Colonic mucosa (tissue), 4 donors: Measurements from ENCODE around the gene MSANTD4. TPM values are rescaled to one million over a fixed set of nuclear protein-coding genes. Genes with fewer than 3 reads are reported as not detected.

ENCODE experiments used
- DNase-seq: peaks from one replicate; pipeline ENCODE4 v3.0.0-alpha.2; 2020
- H3K27ac ChIP-seq: fragments of 200-600 bp; one replicate; pipeline ENCODE4 v1.8.0; 2021
- H3K27me3 ChIP-seq: fragments of 200-600 bp; one replicate; pipeline ENCODE4 v1.8.0; 2021
- H3K36me3 ChIP-seq: fragments of 200-600 bp; one replicate; pipeline ENCODE4 v1.8.0; 2021
- H3K4me1 ChIP-seq: fragments of 200-600 bp; one replicate; pipeline ENCODE4 v1.8.0; 2021; ENCODE audit warnings: mild to moderate bottlenecking
- H3K4me3 ChIP-seq: fragments of 200-600 bp; one replicate; pipeline ENCODE4 v1.8.0; 2021
- H3K9ac ChIP-seq, 2 donors: one replicate each; pipeline ENCODE4 v1.7.0; 2013; ENCODE audit warnings: control low read depth in 2 of 2, low read depth in 2 of 2, low read length in 2 of 2
- H3K9me3 ChIP-seq: fragments of 200-600 bp; one replicate; pipeline ENCODE4 v1.8.0; 2021
- intact Hi-C: fragments of 100-400 bp; cut with DNase I; formaldehyde crosslinking; loops from one replicate; pipeline ENCODE4 v1.14.1; 2022
- total RNA-seq, 2 donors: library from RNA; stranded (reverse); fragmentation: NEBNext Ultra II Directional in 1 of 2; extraction: Animal tissue kit (Norgen Biotek cat#: 25700) in 1 of 2; gene quantifications; one replicate each; pipeline ENCODE4 v1.2.1, GENCODE V29; 2021
- TF ChIP-seq, protein P1 (sequence below): fragments of 200-600 bp; IDR thresholded peaks from one replicate; pipeline ENCODE4 v1.8.0; 2022; ENCODE audit warnings: antibody characterized with exemption, mild to moderate bottlenecking
- donor health status: healthy.
- donor health status: DM: no; HTN: no; CAD: no.
- donor health status: DM: no; HTN: no; CAD: no.

Gene MSANTD4
- total RNA-seq, 2 donors from 2014 or later, result 6.2 to 6.8 TPM

GRCh38 chr11:106021181-106021966, 666 bp downstream of the MSANTD4 start:
- Histone ChIP-seq H3K4me3 (peak overlapping the region; percentile 90), H3K4me1 (no peaks in the 10 kb centered on the region), H3K27ac (peak overlapping the region; percentile 61), H3K9ac (peak overlapping the region; percentile 54 to 73), H3K27me3 (no peaks in the 10 kb centered on the region), H3K36me3 (no peaks in the 10 kb centered on the region), H3K9me3 (no peaks in the 10 kb centered on the region)
- intact Hi-C loops, result loop anchor here (5.0 kb wide), 1 partner anchor 56 kb away; the partner anchor contains the start of genes AASDHPPT and KBTBD3
- TF ChIP-seq, protein P1, sequence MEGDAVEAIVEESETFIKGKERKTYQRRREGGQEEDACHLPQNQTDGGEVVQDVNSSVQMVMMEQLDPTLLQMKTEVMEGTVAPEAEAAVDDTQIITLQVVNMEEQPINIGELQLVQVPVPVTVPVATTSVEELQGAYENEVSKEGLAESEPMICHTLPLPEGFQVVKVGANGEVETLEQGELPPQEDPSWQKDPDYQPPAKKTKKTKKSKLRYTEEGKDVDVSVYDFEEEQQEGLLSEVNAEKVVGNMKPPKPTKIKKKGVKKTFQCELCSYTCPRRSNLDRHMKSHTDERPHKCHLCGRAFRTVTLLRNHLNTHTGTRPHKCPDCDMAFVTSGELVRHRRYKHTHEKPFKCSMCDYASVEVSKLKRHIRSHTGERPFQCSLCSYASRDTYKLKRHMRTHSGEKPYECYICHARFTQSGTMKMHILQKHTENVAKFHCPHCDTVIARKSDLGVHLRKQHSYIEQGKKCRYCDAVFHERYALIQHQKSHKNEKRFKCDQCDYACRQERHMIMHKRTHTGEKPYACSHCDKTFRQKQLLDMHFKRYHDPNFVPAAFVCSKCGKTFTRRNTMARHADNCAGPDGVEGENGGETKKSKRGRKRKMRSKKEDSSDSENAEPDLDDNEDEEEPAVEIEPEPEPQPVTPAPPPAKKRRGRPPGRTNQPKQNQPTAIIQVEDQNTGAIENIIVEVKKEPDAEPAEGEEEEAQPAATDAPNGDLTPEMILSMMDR, result no peak
- no peak for DNase-seq

DNA sequence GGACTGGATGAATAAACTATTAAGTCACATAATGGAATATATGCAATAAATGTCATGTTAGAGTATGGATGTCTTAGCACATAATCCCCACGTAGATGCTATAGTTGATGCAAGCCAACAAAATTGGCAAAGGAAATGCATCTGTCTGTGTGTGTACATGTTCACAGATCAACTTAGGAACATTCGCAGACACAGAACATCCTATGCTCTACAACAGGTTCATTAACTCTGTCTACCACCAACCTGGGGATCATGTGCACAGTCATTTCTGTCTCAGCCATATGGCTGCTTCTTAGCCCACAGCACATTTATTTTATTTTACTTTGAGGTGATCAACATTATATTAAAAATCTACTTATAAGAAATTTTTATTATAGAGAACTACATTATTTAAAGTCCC, 4.9 kb downstream of the MSANTD4 start:
- no peaks in the 10 kb centered on the region for H3K36me3 ChIP-seq
- H3K9me3 ChIP-seq, result no peaks in the 10 kb centered on the region
- H3K4me1 ChIP-seq, result no peaks in the 10 kb centered on the region
- TF ChIP-seq, protein P1, result no peak
- no peak overlapping the region for H3K9ac ChIP-seq
- H3K27me3 ChIP-seq, result no peaks in the 10 kb centered on the region
- intact Hi-C loops, result no loop called here
- no peak overlapping the region for H3K4me3 ChIP-seq
- no peak for DNase-seq
- no peak overlapping the region for H3K27ac ChIP-seq

DNA sequence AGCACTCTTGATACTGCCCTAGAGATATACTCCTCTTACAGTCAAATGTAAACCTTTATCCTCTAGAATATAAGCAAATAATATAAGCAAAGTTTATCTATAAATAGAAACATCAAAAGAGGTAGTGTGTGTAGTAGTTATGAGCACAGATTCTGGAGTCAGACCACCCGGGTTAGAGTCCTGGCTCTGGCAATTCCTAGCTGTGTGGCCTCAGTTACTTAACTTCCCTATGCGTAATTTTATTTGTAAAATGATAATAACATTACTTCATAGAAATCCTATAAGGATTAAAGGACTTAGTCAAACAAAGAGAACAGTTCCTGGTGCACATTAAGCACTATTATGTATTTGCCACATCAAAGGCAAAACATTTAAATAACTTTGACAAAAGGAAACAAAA, 7.0 kb downstream of the MSANTD4 start:
- Histone ChIP-seq H3K36me3 (no peaks in the 10 kb centered on the region), H3K27me3 (no peaks in the 10 kb centered on the region), H3K4me1 (no peaks in the 10 kb centered on the region), H3K27ac (no peak overlapping the region), H3K4me3 (no peak overlapping the region), H3K9me3 (no peaks in the 10 kb centered on the region), H3K9ac (no peak overlapping the region)
- no peak for DNase-seq
- intact Hi-C loops, result no loop called here
- TF ChIP-seq, protein P1, result no peak

GRCh38 chr11:106014620-106015019, 7.4 kb downstream of the MSANTD4 start:
- Histone ChIP-seq H3K27ac (no peak overlapping the region), H3K9me3 (no peaks in the 10 kb centered on the region), H3K4me3 (no peak overlapping the region), H3K4me1 (no peaks in the 10 kb centered on the region), H3K27me3 (no peaks in the 10 kb centered on the region), H3K36me3 (no peaks in the 10 kb centered on the region), H3K9ac (no peak overlapping the region)
- intact Hi-C loops, result no loop called here
- DNase-seq, result no peak
- TF ChIP-seq, protein P1, result no peak

DNA sequence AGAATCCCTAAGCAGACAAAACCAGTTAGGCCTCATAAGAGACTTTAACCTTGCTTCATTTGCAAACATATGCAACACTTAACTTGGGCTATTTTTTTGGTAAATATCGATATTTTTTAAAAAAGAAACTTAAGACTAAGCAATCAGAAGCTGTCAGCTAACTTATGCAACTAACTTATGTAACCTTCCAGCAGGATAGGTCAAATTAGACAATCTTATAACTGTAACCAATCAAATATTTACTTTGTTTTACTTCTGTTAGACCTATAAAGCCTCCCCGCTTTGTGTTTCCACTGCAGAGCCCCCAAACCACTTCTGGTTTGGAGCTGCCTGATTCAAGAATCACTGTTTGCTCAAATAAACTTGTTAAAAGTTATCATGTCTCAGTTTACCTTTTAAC, 8.0 kb downstream of the MSANTD4 start:
- Histone ChIP-seq H3K27ac (no peak overlapping the region), H3K4me1 (no peaks in the 10 kb centered on the region), H3K27me3 (no peaks in the 10 kb centered on the region), H3K36me3 (no peaks in the 10 kb centered on the region), H3K9ac (no peak overlapping the region), H3K9me3 (no peaks in the 10 kb centered on the region), H3K4me3 (no peak overlapping the region)
- DNase-seq, result no peak
- intact Hi-C loops, result no loop called here
- TF ChIP-seq, protein P1, result no peak
